H1 (cell line): ENCODE data around the gene FAM228A. TPM values are rescaled to one million over a fixed set of nuclear protein-coding genes. Genes with fewer than 3 reads are reported as not detected.

Experiments
- ASH2L ChIP-seq: fragments of 200-600, 300-600 bp; sonication (generic); IDR thresholded peaks from one replicate; pipeline ENCODE4 v1.7.1; 2017; ENCODE audit warnings: low read length
- SP2 ChIP-seq: IDR thresholded peaks from 2 replicates; pipeline ENCODE4 v1.6.1; 2012; ENCODE audit warnings: mild to moderate bottlenecking, low read length, inconsistent platforms
- YY1 ChIP-seq: IDR thresholded peaks from 2 replicates; pipeline ENCODE4 v1.6.1; 2011; ENCODE audit warnings: low read depth, mild to moderate bottlenecking, low read length
- polyA plus RNA-seq, 7 experiments: library from polyadenylated mRNA; depleted of rRNA in 3 of 7; stranded (reverse) in 5 of 7; unstranded in 2 of 7; fragments of >200 nt in 5 of 7; fragments of 200-250 nt in 2 of 7; gene quantifications; 1 replicate in 5 of 7; 2 replicates in 1 of 7; 4 replicates in 1 of 7; pipeline versions ENCODE4 v1.2.1 to v1.2.3, GENCODE V29; 2011 to 2013; ENCODE audit warnings: missing spikeins in 2 of 7, mixed read lengths in 2 of 7
- total RNA-seq: library from RNA; stranded (reverse); fragmentation: NEBNext Ultra II Directional; extraction: Animal tissue kit (Norgen Biotek cat#: 25700); gene quantifications from 2 replicates; pipeline ENCODE4 v1.2.1, GENCODE V29; 2021

Gene FAM228A
- total and polyA plus RNA-seq, 2 of the 8 experiments (the other 6 are each of a cell fraction or from before 2014, with no cell fraction given) = not detected

DNA sequence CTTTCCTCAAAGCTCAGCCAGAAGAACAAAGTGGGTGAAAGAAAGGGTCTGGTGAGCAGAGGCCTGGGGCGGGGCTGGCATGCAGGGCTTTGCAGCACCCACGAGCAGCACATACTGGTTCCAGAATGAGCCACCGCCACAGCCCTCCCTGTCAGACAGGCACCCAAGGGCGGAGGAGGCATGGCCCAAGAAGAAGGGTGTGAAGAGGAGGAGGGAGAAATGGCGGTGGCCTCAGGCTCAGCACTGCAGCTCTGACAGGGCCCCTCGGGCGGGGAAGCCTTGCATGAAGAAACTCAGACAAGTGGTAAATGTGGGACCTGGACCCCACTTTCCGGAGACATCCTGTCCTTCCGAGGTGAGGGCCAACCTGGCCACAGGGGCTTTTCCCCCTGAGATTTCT, 15.7 kb downstream of the FAM228A start (continued):
- no peak for TF ChIP-seq ASH2L
- TF ChIP-seq YY1 = no peak
- TF ChIP-seq SP2 = no peak
